COLO829 (cell line): Measurements from ENCODE around the gene MAVS.
"Not testable (repeated sequence)": the region's sequence is repeated elsewhere in the genome, so short reads cannot be mapped to it uniquely, and the experiment has no call there.

Experiments
- DNase-seq: peaks from one replicate; pipeline ENCODE4 v3.0.0; 2012; ENCODE audit warnings: low spot score

MAVS gene

GRCh38 chr20:3888622-3889488 lies 42.2 kb downstream of the MAVS start, which contains the start of gene PANK2:
PANK2 (plus strand) TSS chr20:3889387.
- peak; percentile 100 for DNase-seq

DNA sequence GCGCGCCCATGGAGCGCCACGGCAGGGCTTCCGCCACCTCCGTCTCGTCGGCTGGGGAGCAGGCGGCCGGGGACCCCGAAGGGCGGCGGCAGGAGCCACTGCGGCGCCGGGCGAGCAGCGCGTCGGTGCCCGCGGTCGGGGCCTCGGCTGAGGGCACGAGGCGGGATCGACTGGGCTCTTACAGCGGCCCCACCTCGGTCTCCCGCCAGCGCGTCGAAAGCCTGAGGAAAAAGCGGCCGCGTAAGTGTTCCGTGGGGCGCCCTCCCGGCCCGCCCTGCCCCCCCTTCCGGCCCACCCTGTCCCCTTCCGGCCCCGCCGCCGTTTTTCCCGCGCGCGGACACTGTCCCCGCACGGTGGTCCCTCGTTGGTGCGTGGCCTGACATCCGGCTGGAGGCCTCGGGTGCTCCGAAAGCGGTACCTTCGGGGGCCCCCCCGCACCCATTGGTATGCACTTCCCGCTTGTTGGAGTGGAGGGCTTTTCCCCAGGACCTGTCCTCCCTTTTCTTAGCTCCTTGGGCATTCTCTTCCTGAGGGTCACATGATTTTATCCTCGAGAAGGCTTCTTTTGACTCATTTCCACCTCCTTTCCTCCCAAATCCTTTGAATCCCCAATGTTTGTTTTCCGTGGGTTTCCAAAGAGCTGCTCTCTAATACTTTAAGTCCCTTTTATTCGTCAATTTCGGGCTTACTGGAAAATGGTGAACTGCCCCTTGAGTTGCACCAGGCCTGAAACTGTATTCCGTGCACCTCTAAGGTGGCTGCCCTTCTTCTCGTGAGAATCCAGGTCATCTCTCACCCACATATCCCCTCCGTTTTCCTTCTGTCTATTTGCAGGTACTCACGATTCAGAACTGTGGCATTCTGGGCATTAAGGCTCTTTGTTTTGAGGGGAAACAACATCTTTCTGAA lies 43.1 kb downstream of the MAVS start:
- DNase-seq: peak; percentile 39

GRCh38 chr20:3890398-3890751 lies 43.7 kb downstream of the MAVS start:
- DNase-seq: peak; percentile 82

DNA sequence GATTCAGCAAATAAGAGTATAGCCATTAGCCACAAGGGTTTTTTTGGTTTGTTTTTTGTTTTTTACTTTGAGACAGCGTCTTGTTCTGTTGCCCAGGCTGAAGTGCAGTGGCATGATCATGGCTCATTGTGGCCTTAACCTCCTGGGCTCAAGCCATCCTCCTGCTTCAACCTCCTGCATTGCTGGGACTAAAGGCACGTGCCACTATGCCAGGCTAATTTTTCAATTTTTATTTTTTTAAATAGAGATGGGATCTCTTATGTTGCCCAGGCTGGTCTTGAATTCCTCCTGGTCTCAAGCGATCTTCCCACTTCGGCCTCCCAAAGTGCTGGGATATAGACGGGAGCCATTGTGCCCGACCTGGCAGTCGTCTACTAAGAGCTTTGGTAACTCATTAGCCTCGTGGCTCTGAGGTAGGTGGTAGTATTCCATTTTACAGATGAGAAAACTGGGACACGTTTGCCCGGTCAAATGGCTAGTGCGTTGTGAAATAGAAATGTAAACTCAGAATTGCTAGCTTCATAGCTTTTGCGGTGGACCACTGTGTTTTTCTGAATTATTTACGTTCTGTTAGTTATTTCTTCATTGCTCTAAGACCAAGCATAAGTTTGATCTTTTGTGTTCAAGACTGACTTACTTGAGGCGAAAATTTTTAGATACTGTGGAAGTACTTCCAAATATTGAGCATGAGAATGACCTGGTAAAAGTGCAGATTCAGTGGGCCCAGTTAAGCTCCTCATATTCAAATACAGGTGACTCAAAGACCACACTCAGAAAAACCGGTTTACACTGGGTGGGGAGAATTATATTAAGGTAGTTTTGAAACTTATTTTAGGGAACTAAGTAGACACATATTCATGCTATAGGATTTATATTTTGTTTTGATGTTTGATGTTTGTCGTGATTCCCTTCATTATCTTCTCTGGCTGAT lies 44.6 kb downstream of the MAVS start:
- no peak for DNase-seq

DNA sequence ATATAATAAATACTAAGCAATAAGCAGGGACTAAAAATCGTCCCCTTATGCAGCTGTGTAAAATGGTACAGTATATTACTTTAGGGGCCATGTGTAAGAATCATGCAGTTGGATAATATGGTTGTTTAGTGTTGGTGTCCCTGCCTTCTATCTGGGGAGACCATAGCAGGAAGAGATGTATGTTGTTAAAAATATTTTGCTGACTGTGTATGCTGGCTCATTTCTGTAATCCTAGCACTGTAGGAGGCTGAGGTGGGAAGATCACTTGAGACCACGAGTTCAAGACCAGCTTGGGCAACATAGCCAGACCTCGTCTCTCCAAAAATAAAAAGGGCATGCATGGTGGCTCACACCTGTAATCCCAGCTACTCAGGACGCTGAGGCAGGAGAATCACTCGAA lies 48.2 kb downstream of the MAVS start:
- no peak for DNase-seq

GRCh38 chr20:3896302-3896701 lies 49.7 kb downstream of the MAVS start:
- DNase-seq: no peak

GRCh38 chr20:3896853-3897583 lies 50.4 kb downstream of the MAVS start:
- no peak for DNase-seq

GRCh38 chr20:3898181-3898580 lies 51.5 kb downstream of the MAVS start:
- DNase-seq: not testable (repeated sequence)

DNA sequence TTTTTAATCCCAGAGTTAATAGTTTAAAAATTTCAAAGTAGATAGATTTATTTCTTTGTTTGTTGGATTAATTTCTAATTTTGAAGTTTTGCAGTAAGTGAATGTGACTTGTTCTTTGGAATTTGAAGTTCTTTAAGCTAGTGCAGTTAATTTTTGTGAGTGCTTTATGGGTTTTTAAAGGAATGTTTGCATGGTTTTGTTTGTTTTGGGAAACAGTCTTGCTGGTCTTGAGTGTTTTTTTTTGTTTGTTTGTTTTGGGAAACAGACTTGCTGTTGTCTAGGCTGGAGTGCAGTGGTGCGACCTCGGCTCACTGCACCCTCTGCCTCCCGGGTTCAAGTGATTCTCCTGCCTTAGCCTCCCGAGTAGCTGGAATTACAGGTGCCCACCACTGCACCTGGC lies 52.0 kb downstream of the MAVS start:
- no peak for DNase-seq

DNA sequence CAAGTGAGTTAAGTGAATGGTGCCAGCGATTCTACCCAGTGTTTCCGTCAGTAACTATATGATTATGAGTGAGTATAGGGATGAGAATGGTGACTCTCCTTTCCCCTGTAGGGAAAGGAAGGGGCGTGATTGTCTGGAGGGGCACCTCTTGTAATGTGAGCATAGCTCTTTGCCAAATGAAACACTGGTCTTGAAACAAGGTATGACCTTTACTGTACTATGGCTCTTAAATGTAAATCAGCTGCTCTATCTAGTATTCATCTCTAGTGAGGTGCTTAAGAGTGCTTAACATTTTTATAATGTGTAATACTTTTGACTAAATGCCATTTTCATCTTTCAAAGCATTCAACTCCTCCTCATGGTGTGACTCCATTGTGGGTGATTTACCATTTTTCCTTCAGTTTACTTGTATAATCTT lies 53.6 kb downstream of the MAVS start:
- DNase-seq: no peak

- no peak for DNase-seq
These were observed 54.5 kb downstream of the MAVS start for GRCh38 chr20:3901028-3901705.

DNA sequence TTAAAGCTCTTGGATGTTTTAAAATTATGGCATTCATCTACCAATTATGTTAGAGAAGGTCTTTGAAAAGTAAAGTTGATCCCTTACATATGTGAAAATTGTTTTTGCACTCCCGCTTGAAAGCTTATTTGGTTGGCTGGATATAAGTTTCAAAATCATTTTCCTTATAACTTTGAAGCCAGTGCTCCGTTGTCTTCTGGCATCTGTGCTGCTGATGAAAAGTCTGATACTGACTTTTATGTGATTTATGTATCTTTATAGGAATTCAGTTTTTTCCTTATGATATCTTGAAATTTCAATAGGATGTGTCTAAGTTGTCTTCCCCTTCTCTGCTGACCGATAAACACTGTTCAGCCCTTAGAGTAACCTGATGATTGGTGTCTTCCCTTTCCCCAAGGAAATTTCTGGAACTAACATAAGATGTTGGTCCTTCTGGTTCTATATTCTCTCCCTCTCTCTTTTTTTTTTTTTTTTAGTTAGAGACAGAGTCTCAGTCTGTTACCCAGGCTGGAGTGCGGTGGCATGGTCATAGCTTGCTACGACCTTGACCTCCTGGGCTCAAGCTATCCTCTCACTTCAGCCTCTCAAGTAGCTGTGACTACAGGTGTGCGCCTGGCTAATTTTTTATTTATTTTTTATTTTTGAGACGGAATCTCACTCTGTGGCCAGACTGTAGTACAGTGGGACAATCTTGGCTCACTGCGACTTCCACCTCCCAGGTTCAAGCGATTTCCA lies 55.2 kb downstream of the MAVS start:
- no peak for DNase-seq

DNA sequence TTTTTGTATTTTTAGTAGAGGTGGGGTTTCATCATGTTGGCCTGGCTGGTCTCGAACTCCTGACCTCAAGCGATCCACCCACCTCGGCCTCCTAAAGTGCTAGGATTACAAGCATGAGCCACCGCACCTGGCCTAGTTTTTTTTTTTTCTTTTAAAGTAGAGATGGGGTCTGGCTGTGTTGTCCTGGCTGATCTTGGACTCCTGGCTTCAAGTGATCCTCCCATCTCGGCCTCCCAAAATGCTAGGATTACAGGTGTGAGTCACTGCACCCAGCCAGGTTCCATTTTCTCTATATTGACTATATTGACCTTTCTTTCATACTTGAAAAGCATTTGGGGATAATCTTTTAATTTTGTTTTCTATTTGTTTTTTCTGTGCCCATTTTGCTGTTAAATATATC lies 55.8 kb downstream of the MAVS start:
- no peak for DNase-seq

GRCh38 chr20:3904224-3904623 lies 57.6 kb downstream of the MAVS start:
- DNase-seq: no peak

- no peak for DNase-seq
These were observed 58.2 kb downstream of the MAVS start for GRCh38 chr20:3904857-3905256.

DNA sequence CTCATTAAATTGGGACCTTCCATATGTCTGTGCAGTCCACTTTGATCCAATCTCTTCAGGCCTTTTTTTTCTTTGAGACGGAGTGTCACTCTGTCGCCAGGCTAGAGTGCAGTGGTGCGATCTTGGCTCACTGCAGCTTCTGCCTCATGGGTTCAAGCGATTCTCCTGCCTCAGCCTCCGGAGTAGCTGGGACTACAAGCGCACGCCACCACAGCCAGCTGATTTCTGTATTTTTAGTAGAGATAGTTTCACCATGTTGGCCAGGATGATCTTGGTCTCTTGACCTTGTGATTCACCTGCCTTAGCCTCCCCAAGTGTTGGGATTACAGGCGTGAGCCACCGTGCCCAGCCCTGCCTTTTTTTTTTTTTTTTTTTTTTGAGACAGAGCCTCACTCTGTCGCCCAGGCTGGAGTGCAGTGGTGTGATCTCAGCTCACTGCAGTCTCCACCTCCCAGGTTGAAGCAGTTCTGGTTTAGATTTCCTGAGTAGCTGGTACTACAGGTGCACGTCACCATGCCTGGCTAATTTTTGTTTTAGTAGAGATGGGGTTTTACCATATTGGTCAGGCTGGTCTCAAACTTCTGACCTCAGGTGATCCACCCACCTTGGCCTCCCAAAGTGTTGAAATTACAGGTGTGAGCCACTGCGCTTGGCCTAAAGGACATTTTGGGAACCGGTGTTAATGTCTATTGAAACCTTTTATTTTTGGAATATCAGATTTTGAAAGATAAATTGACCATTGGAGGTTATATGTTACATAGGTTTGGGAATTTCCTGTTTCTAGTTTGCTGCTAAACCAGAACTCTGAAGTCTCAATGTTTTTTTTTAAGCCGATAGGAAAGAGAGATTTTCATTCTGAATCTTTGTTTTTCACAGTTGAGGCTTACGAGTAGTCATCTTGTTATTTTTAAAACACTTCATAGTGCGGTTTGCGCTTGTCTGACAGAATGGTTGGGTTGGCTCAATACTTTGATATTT lies 60.4 kb downstream of the MAVS start:
- not testable (repeated sequence) for DNase-seq

- DNase-seq: peak; percentile 95
These were observed 62.0 kb downstream of the MAVS start for GRCh38 chr20:3908667-3909066.

GRCh38 chr20:3909952-3910366 lies 63.3 kb downstream of the MAVS start:
- no peak for DNase-seq

GRCh38 chr20:3910853-3911252 lies 64.2 kb downstream of the MAVS start:
- no peak for DNase-seq
